GM12878 (cell line): ENCODE results near the gene CEACAM8. TPM values are rescaled to one million over a fixed set of nuclear protein-coding genes. Genes with fewer than 3 reads are reported as not detected.

Source experiments
- ATAC-seq: fragments of 200-7000 bp; cut with Tn5 transposase; 3 replicates; pipeline ENCODE4 v1.9.1; 2020; ENCODE audit warnings: mild to moderate bottlenecking, moderate library complexity
- BruUV-seq: library from RNA; stranded (reverse); fragments of 400-500 nt; replicated peaks from 2 replicates; lab custom pipeline; 2021; lab: Mats Ljungman, UMichigan
- CTCF ChIA-PET: fragments of 300-600 bp; sonication (Branson Sonifier 250); formaldehyde crosslinking; extraction: SDS; loops from one replicate; lab custom pipeline; 2021; ENCODE audit warnings: inconsistent platforms; lab: Yijun Ruan, JAX
- POLR2A ChIA-PET: fragments of 350-600 bp; formaldehyde crosslinking; extraction: SDS; loops from one replicate; lab custom pipeline; 2021; ENCODE audit warnings: inconsistent platforms; lab: Charles Lee
- RAD21 ChIA-PET: fragments of 300-600 bp; sonication (Branson Sonifier 250); formaldehyde crosslinking; loops from one replicate; lab custom pipeline; 2023; ENCODE audit warnings: antibody characterized with exemption; ENCODE audit not compliant: unreplicated experiment; lab: Charles Lee
- SMC1A ChIA-PET: fragments of 300-600 bp; sonication (Branson Sonifier 250); formaldehyde crosslinking; loops from one replicate; lab custom pipeline; 2023; ENCODE audit not compliant: unreplicated experiment, uncharacterized antibody; lab: Charles Lee
- DNase-seq: peaks from one replicate; pipeline ENCODE4 v3.0.0-alpha.2; 2011; ENCODE audit warnings: low read depth, low spot score
- FAIRE-seq: peaks from 3 replicates; lab custom pipeline; 2011; peaks lifted over from hg19 to GRCh38; lab: Jason Lieb, UNC
- H2AFZ ChIP-seq: 2 replicates; pipeline ENCODE4 v1.6.0; 2011; ENCODE audit warnings: low read depth, low read length, control low read depth; ENCODE audit not compliant: control insufficient read depth
- H3K27ac ChIP-seq: 2 replicates; pipeline ENCODE4 v1.5.1; 2011; ENCODE audit warnings: control low read depth; ENCODE audit not compliant: control insufficient read depth, insufficient read depth
- H3K27me3 ChIP-seq, 2 experiments: replicated peaks in 1 of 2; 2 replicates each; pipeline versions ENCODE4 v1.6.0 to v1.6.1; 2011; ENCODE audit warnings: low read length in 1 of 2; ENCODE audit not compliant: control insufficient read depth in 2 of 2, insufficient read depth in 2 of 2
- H3K36me3 ChIP-seq, 2 experiments: 2 replicates each; pipeline ENCODE4 v1.5.1; 2011; ENCODE audit warnings: low read length in 1 of 2; ENCODE audit not compliant: control insufficient read depth in 2 of 2, insufficient read depth in 2 of 2
- H3K4me1 ChIP-seq: 2 replicates; pipeline ENCODE4 v1.6.1; 2011; ENCODE audit warnings: mild to moderate bottlenecking, low read length, moderate library complexity, mixed read lengths; ENCODE audit not compliant: control insufficient read depth, insufficient read depth
- H3K4me2 ChIP-seq: 2 replicates; pipeline ENCODE4 v1.6.0; 2011; ENCODE audit warnings: control low read depth; ENCODE audit not compliant: control insufficient read depth, insufficient read depth
- H3K4me3 ChIP-seq: fragments of 200-600 bp; sonication (generic); 2 replicates; pipeline ENCODE4 v1.5.1; 2016
- H3K79me2 ChIP-seq: 2 replicates; pipeline ENCODE4 v1.6.0; 2011; ENCODE audit warnings: low read length; ENCODE audit not compliant: control insufficient read depth, insufficient read depth
- H3K9ac ChIP-seq: 2 replicates; pipeline ENCODE4 v1.8.0; 2011; ENCODE audit warnings: low read length, control low read depth, mixed read lengths; ENCODE audit not compliant: control insufficient read depth, insufficient read depth
- H3K9me3 ChIP-seq: replicated peaks from 3 replicates; pipeline ENCODE4 v1.5.1; 2011; ENCODE audit warnings: mild to moderate bottlenecking, low read length; ENCODE audit not compliant: control insufficient read depth, insufficient read depth
- H4K20me1 ChIP-seq: 2 replicates; pipeline ENCODE4 v1.6.0; 2011; ENCODE audit not compliant: control insufficient read depth, insufficient read depth
- FOXK2 ChIP-seq: fragments of 450-650 bp; IDR thresholded peaks from 2 replicates; pipeline ENCODE4 v1.6.1; 2017; ENCODE audit warnings: mild to moderate bottlenecking, moderate library complexity
- HDAC2 ChIP-seq: fragments of 200-600 bp; sonication (generic); IDR thresholded peaks from 2 replicates; pipeline ENCODE4 v1.6.1; 2017
- RCOR1 ChIP-seq: conservative IDR thresholded peaks from 2 replicates; pipeline ENCODE4 v1.6.1; 2012; ENCODE audit warnings: low read depth, low read length, improper control_type of control experiment
- RUNX3 ChIP-seq: IDR thresholded peaks from 2 replicates; pipeline ENCODE4 v1.6.1; 2012; ENCODE audit warnings: low read length, inconsistent platforms
- SKIL ChIP-seq: fragments of 450-650 bp; IDR thresholded peaks from 2 replicates; pipeline ENCODE4 v1.6.1; 2017; ENCODE audit warnings: mild to moderate bottlenecking, low read depth, inconsistent platforms; ENCODE audit not compliant: poor library complexity, severe bottlenecking
- TCF12 ChIP-seq: IDR thresholded peaks from 2 replicates; pipeline ENCODE4 v1.6.1; 2011; ENCODE audit warnings: low read depth, mild to moderate bottlenecking, low read length
- ZBTB4 ChIP-seq: fragments of 450-650 bp; formaldehyde crosslinking; IDR thresholded peaks from 2 replicates; pipeline ENCODE4 v1.4.0; 2022; ENCODE audit warnings: mild to moderate bottlenecking, moderate library complexity
- WGBS: methylation state at CpG from one replicate; pipeline ENCODE4 v1.1.6; 2016; ENCODE audit warnings: low lambda C conversion rate; ENCODE audit not compliant: insufficient replicate concordance, insufficient coverage; ENCODE audit errors: missing lambda C conversion rate; 5-methylcytosine and 5-hydroxymethylcytosine counted together
- in situ Hi-C: fragments of 300-500 bp; cut with MboI; formaldehyde crosslinking; loops from 9 replicates; pipeline ENCODE4 v1.14.3; 2018; ENCODE audit warnings: mixed read lengths
- intact Hi-C: fragments of 100-400 bp; cut with micrococcal nuclease; formaldehyde crosslinking; loops from one replicate; pipeline ENCODE4 v1.14.2; 2022; ENCODE audit not compliant: unreplicated experiment
- polyA plus RNA-seq, 11 experiments: library from polyadenylated mRNA; depleted of rRNA in 4 of 11; unstranded in 6 of 11; stranded (reverse) in 5 of 11; fragments of >200 nt; fragmentation: Nextera tagmentation in 4 of 11; fragmentation: Illumina TruSeq in 1 of 11; extraction: Ambion mirVana in 4 of 11; extraction: Trizol in 1 of 11; gene quantifications; 1 replicate in 1 of 11; 2 replicates in 10 of 11; pipeline versions ENCODE4 v1.2.1 to v1.2.3, GENCODE V29; 2011 to 2016; ENCODE audit warnings: inconsistent platforms in 2 of 11, missing spikeins in 2 of 11, low read depth in 1 of 11
- total RNA-seq, 4 experiments: library from RNA; depleted of rRNA in 3 of 4; stranded (reverse); fragments of >200 nt in 3 of 4; fragmentation: Illumina TruSeq in 1 of 4; extraction: Trizol in 1 of 4; gene quantifications; 2 replicates each; pipeline versions ENCODE4 v1.2.1 to v1.2.3, GENCODE V29; 2013 to 2021

Gene CEACAM8
- total and polyA plus RNA-seq, 10 of the 15 experiments (the other 5 are each of a cell fraction or from before 2014, with no cell fraction given), result 0.06 TPM; not detected in 9

- in situ Hi-C loops, result no loop called here
- no peak for TF ChIP-seq RCOR1
- no peak for TF ChIP-seq ZBTB4 (CRISPR knock-in tag)
- no peak for TF ChIP-seq HDAC2
- no peak for TF ChIP-seq TCF12
- no peak for TF ChIP-seq RUNX3
- TF ChIP-seq SKIL, result no peak
- TF ChIP-seq FOXK2, result no peak
- TF ChIP-seq, all 136 proteins: peak for 0
- RAD21 ChIA-PET, result no interaction called here
- FAIRE-seq, result no peak
- Histone ChIP-seq H3K27ac (no peak overlapping the region), H3K4me2 (no peak overlapping the region), H3K79me2 (no peaks in the 10 kb centered on the region), H3K27me3 (peaks cover 3 to 6% of the 10 kb centered on the region in 2 experiments; a peak in 2 of 4 replicates), H3K4me3 (no peak overlapping the region), H3K9me3 (peaks cover 2% of the 10 kb centered on the region; the same call in 1 of the 3 replicates), H3K4me1 (no peaks in the 10 kb centered on the region), H2AFZ (no peak overlapping the region), H3K9ac (no peak overlapping the region), H4K20me1 (no peaks in the 10 kb centered on the region), H3K36me3 (no peaks in the 10 kb centered on the region)
- CTCF ChIA-PET, result interaction anchor here (0.8 kb wide), 1 partner anchor 106 kb away, joined by 3 read pairs; no protein-coding TSS in a partner anchor
- no TSS peak for BruUV-seq
- POLR2A ChIA-PET, result no interaction called here
- no peak for ATAC-seq
- WGBS, result 9% methylated on average over 10 of the region's 10 CpGs
- intact Hi-C loops, result no loop called here
- SMC1A ChIA-PET, result no interaction called here
- DNase-seq, result no peak
Measured at GRCh38 chr19:42555801-42556200, 38.9 kb downstream of the CEACAM8 start.
